ENCODE results near the gene GLP2R.
A peak's percentile ranks its signal among the peaks of the same experiment; 100 is the strongest.
"Not testable (repeated sequence)": the region's sequence is repeated elsewhere in the genome, so short reads cannot be mapped to it uniquely, and the experiment has no call there.

GLP2R gene

DNA sequence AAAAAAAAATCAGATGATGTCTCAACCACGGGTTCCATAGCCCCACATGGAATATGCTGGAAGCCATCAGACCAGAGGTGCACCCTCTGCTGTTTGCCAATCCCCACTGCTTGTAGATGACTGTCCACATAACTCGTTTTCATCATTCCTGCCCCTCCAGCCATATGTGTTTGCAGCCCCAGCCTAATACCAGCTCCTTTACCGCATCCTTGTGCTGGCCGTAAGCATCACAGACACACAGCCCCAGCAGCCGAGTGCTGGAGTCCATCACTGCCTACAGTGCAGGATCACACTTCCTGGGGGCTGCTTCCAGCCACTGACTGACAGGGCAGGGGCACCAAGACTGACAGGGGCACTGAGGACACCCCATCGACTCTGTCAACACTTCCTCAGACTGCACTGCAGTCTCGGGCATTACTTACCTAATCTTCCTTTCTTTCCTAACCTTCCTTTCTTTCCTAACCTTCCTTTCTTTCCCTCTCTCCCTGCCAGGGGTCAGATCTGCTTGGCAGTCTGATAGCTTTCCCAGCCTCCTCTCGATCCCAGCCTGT, 74.4 kb downstream of the GLP2R start:
- DNase-seq: no peak

DNA sequence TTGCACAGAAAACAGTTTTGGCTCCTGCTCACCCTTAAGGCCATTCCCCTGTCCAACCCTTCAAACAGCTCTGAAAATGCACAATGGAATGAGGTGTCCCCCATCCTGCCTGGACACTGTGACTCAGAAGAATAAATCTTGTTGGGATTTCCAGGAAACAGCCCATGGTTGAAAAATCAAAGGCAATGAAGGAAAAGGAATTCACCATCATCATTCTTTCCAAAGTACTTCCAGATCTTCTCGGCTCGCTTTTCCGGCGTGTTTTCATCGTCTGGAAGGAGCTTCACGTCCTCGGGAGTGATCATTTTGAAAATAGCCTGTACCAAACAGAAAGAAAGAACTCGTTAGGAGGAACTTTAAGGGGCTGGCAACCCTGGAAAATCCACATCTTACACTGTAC, 75.1 kb downstream of the GLP2R start:
- no peak for DNase-seq

GRCh38 chr17:9902120-9902519, 76.4 kb downstream of the GLP2R start:
- DNase-seq: no peak

GRCh38 chr17:9904277-9905077, 78.8 kb downstream of the GLP2R start:
- no peak for DNase-seq

GRCh38 chr17:9905078-9905415, 79.3 kb downstream of the GLP2R start, which contains the start of gene RCVRN:
Gene RCVRN (minus strand): TSS chr17:9905271. CDS start chr17:9905180, 91 bp downstream.
- DNase-seq: no peak

DNA sequence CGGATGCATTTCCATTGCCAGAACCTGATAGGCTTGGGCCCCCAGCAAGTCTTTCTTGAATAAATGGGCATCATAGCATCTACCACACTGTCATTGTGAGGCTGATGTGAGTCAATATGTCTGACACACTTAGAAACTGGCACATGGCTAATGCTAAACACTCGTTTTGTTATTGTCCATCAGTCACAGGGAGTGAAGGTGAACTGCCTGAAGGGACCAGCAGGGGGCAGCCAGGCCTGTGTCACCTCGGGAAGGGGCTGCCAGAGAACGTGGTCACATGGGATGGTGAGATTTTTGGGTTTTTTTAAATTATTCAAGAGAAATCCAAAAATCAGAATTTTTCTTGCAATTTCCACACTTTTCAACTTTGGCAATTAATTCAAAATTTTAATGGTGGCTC, 80.2 kb downstream of the GLP2R start:
- DNase-seq: no peak

DNA sequence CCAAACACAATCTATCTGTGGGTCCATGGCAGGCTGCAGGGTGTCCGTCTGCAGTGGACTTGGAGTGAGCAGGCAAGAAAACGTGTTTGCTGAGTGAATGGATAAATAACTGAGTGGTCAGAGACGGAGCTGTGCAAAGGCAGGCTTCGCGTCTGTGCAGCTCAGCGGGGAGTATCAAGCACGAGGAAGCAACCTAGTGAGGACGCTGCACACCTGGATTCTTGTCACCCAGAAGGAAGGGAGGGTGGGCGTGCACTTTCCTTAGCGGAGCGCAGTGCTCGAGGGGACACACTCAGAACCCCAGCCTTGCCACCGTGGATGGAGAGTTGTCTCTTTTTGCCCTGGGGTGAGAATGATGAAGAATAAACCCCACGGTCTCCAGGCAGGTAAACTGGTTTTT, 80.9 kb downstream of the GLP2R start:
- DNase-seq: no peak

DNA sequence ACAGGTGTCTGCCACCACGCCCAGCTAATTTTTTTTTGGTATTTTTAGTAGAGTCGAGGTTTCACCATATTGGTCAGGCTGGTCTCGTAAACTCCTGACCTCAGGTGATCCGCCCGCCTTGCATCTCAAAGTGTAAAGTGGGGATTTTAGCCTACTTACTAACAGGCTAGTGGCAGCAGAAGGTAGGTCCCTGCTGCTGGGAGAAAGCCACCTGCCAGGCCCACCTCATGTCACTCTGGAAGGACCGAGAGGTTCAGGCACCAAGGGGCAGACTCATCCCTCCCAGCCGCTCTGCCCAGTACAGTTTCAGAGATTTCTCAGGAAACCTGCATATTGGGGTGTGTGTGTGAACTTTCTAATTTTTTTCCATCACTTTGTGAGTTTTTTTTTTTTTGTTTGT, 81.4 kb downstream of the GLP2R start:
- no peak for DNase-seq

GRCh38 chr17:9907883-9908648, 82.3 kb downstream of the GLP2R start:
- DNase-seq: no peak

DNA sequence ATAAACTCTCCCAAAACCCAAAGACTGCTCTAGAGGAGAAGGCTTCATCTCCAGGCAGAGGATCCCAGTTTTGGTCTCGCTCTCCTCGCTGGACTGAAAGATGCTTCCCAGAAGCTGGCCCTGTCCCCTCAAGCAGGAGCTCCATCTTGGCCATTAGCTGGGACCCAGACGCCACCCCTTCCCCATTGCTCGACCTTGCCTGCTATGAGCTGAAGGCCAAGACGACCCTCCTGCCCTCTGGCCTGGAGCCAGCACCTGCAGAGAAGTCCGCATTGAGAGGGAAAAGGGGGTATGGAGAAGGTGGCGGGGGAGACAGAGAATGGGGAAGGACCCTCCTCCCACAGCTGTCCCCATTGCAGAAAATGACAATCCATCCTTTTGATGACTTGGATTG, 82.9 kb downstream of the GLP2R start:
- no peak for DNase-seq

DNA sequence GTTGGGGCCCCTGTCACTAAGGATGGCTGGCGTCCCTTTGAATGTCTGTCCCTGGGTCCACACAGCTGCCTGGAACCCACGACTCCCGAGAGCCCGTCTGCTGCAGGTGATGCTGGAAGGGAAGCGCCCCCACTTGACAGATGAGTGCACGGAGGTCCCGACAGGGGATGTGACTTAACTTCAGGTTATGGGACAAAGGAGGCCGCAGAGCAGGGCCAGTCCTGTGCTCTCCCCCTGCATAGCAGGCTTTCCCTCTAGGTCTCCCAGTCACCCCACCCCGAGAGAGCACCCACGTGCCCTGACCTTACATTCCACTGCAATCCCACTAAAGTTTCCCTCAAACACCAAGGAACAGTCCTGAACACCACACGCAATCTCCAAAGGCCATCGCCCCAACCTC, 85.4 kb downstream of the GLP2R start:
- DNase-seq: no peak

DNA sequence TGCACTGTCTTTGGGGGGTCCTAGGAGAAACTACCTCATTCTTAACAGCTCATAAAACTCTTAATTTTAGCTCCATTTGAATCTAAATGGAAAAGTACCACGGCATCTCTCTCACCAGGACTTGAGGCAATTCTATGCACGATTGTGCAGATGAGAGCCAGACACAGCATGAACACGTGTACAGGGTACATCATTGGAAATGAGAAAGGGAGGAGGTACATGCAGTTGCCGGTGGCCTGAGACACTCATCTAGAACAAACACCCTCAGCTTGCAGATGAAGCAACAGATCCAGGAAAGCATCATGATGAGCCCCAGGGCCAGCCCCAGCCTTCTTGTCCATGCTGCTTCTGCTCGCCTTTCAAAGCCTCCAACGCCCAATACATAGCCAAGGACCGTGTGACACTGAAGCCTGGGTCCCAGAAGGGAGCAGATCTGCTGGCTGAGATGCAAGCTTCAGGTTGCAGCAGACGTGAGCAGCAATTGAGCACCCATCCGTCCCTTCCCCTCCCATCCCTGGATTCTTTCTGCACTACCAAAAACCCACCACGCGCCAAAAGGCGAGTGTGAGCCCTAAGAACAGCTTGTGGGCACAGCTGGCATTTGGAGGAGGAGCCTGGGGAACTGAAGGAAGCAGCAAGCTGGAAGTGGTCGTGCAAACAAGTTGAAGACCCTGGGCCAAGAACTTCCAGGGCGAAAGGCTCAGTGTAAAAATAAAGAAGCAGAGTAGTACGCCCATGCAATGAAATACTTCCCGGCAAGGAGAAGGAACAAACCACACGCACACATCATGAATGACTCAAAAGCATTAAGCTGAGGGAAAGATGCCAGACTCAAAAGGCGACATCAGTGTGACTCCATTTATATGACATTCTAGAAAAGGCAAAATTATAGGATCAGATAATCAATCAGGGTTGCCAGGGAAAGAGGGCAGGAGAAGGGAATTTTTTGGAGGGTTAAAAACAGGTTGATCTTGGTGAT, 86.7 kb downstream of the GLP2R start:
- DNase-seq: no peak

DNA sequence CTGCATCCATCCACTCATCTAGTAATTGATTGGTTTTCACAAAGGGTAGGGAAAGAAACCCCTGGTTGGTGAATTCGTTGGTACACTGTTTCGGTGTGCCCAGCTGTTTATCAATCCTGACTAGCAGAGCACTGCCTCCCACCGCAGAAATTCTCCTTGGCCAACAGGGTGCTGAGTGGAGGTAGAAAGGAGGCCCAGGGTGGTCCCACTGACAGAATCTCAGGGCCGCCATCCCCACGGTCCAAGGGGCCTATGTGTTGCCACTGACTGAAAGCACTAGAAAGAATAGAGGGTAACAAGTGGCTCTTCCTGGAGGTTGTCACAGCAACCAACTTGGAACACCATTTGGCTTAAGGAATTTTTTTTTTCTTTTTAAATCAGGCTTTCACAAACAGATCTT, 87.8 kb downstream of the GLP2R start:
- DNase-seq: no peak

DNA sequence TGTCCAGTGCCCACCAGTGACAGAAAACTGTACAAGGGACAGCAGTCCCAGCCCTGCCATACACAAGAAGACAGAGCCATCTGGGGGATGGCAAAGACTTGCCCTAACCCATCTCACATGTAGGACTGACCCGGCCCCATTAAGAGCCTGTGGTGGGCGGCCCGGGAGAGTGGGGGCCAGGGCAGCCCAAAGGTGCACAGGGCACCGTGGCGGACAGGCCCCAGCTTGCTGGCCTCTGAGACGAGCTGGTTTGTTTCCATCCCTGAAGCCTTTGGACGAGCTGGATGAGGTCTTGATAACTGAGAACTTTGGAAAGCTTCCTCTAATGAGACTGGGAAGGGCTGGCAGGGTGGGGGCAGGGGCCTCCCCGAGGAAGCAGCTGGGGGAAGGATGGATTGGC, 90.4 kb downstream of the GLP2R start:
- no peak for DNase-seq

DNA sequence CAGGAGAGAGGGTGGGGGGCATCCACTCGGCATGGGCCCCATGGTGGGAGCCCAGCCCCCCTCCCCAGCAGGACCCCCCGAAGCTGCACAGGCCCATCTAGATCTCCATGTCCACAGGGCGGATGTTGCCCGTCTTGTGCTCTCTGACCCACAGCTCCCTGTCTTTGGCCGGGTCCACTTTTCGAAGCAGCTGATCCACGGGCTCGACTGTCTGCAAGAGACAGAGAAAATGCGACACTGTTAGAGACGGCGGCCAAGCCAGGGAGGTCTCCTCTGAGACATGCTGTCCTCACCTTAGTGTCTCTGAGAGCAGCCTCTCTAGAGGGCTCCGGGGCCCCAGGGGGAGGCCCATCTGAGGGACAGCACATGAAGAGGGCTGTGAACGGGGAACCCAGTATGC, 91.4 kb downstream of the GLP2R start:
- no peak for DNase-seq

- no peak for DNase-seq
Observed at GRCh38 chr17:9917801-9918200, 92.1 kb downstream of the GLP2R start.

DNA sequence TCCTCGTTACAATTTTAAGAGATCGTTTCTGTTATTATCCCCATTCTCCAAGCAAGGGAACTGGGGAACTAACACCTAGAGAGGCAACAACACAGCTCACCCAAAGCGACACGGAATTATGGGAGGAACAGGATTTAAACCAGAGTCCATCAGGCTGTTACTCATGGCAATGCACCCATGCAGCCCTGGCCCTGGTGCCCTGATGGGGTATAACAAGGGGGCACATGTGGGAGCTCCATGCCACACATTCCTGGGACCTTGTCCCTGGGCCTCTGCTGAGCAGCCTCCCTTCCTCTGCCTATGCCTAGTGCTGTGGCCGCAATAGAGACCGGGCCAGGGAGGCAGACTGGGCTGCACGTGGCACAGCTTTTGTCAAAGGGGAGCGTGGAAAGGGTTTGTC, 92.6 kb downstream of the GLP2R start:
- DNase-seq: no peak

- no peak for DNase-seq
Observed at GRCh38 chr17:9918804-9919352, 93.2 kb downstream of the GLP2R start.

DNA sequence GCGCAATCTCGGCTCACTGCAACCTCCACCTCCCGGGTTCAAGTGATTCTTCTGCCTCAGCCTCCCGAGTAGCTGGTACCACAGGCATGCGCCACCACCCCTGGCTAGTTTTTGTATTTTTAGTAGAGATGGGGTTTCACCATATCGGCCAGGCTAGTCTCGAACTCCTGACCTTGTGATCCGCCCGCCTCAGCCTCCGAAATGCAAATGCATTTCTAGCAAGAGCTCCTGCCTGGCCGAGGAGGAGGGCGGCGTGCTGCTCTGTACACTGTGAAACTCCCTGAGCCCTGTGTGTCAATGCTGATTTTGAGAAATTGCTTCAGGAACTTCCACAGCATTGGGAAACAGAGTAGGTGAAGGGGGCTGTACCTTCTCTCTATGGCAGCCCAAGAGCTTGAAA, 95.5 kb downstream of the GLP2R start:
- not testable (repeated sequence) for DNase-seq

- no peak for DNase-seq
Observed at GRCh38 chr17:9922012-9922848, 96.5 kb downstream of the GLP2R start.

GRCh38 chr17:9924735-9925191, 99.0 kb downstream of the GLP2R start:
- peak; percentile 8 for DNase-seq

DNA sequence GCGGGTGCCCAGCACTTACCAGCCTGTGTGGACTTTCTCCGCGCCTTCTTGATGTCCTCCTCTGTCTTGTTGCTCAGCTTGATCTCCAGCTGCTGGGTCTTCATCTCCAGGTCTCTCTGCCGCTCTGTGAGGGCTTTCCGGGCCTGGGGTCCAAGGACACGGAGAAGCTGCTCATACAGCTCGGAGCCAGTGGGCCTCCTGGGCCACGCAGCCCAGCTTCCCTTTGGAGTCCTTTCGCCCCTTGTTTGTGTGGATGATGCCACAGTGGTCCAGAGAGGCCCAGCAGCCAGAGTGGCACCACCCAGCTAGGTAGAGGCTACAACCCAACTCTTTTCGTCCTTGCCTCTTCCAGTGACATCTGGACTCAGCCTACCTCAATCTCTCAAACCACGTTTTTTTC, 99.7 kb downstream of the GLP2R start:
- no peak for DNase-seq

All from COR-L47 (cell line).